Frontal cortex (tissue), 4 donors: Measurements from ENCODE around the gene SLC2A1. TPM values are rescaled to one million over a fixed set of nuclear protein-coding genes. Genes with fewer than 3 reads are reported as not detected.
"Not testable (repeated sequence)": the region's sequence is repeated elsewhere in the genome, so short reads cannot be mapped to it uniquely, and the experiment has no call there.

Experiments used
- DNase-seq, 2 donors: peaks; one replicate each; pipeline ENCODE4 v3.0.0; 2012; ENCODE audit warnings: low spot score in 2 of 2
- FAIRE-seq: peaks from 2 replicates; lab custom pipeline; 2012; peaks lifted over from hg19 to GRCh38; lab: Jason Lieb, UNC
- total RNA-seq: library from RNA; depleted of rRNA; stranded (reverse); fragments of >200 nt; gene quantifications from one replicate; pipeline ENCODE4 v1.2.3, GENCODE V29; 2014
- donor health status: control.
- donor health status: control.
- donor health status: control.

Gene SLC2A1
- total RNA-seq, 1 donor from 2014 or later = 28.1 TPM

DNA sequence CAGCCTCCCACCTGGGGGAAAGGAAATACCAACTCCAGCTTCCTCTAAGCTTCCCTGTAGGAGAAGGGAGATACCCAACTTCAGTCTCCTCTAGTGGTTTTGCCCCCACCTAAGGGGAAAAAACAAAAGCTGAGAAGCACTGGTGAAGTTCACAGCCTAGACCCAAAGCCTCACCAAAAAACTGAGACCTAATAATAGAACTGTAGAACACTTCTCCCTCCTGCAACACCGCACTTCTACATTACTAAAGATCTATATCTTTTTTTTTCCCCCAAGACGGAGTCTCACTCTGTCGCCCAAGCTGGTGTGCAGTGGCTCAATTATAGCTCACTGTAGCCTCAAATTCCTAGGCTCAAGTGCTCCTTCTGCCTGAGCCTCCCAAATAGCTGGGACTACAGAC, 43.2 kb downstream of the SLC2A1 start:
- FAIRE-seq = no peak
- DNase-seq = no peak

DNA sequence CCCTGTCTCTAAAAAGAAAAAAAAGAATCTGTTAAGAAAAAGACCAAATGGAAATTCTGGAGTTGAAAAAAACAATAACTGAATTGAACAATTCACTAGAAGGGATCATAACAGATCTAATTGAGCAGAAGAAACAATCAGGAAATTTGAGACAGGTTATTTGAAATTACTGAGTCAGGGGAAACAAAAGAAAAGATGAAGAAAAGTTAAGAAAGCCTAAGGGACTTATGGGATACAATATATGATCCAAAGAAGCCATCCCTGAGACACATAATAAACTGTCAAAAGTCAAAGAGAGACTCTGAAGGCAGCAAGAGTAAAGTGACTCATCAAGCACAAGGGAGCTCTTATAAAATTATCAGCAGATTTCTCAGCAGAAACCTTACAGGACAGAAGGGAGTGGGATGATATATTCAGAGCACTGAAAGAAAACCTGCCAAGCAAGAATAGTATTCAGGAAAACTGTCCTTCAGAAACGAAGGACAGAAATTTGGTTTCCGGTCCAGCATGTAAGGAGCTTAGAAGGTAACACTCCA, 44.5 kb downstream of the SLC2A1 start:
- no peak for FAIRE-seq

GRCh38 chr1:42913426-42914091, 45.1 kb downstream of the SLC2A1 start:
- DNase-seq (peak; percentile 54 to 58), FAIRE-seq (no peak)

More for the DNA sequence above, 44.5 kb downstream of the SLC2A1 start:
- DNase-seq = no peak

DNA sequence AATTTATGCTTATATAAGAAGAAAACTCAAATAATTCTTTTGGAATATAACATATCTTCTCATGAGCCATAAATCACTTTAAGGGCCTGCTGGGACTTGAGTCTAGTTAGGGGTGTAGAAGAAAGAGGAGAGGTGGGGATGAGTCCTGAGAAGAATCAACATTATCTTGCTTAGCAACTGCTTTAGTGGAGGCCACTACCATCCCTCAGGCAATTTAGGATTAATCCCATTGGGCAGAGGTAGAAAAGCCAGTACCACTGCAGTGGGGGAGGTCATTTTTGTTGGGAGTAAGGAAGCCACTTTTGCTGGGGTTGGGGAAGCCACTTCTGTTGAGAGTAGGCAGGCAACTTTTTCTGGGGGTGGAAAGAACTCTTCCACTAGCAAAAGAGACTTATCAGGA, 47.7 kb downstream of the SLC2A1 start:
- FAIRE-seq = no peak
- no peak for DNase-seq

DNA sequence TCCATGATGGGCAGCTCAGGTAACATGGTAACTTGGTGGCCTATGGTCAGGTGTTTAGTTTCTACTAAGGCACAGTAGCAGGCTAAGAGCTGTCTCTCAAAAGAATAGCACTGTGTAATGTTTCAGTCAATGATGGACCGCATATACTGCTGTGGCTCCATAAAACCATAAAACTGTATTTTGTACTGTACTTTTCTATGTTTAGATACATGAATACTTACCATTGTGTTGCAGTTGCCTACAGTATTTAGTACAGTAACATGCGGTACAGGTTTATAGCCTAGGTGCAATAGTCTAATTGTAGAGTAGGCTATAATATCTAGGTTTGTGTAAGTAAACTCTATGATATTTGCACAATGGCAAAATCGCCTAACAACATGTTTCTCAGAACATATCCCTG, 50.6 kb downstream of the SLC2A1 start:
- DNase-seq (no peak), FAIRE-seq (no peak)

- no peak for FAIRE-seq
- no peak for DNase-seq
Observed at GRCh38 chr1:42904434-42904833, 54.2 kb downstream of the SLC2A1 start.

GRCh38 chr1:42899960-42900359, 58.7 kb downstream of the SLC2A1 start:
- not testable (repeated sequence) for FAIRE-seq, DNase-seq

GRCh38 chr1:42891465-42892138, 67.1 kb downstream of the SLC2A1 start:
- FAIRE-seq (no peak), DNase-seq (no peak)

GRCh38 chr1:42889264-42889663, 69.4 kb downstream of the SLC2A1 start:
- no peak for DNase-seq
- FAIRE-seq = no peak

- FAIRE-seq (no peak), DNase-seq (no peak)
Observed at GRCh38 chr1:42888013-42888633, 70.5 kb downstream of the SLC2A1 start.

GRCh38 chr1:42887366-42887765, 71.3 kb downstream of the SLC2A1 start:
- no peak for FAIRE-seq
- no peak for DNase-seq

DNA sequence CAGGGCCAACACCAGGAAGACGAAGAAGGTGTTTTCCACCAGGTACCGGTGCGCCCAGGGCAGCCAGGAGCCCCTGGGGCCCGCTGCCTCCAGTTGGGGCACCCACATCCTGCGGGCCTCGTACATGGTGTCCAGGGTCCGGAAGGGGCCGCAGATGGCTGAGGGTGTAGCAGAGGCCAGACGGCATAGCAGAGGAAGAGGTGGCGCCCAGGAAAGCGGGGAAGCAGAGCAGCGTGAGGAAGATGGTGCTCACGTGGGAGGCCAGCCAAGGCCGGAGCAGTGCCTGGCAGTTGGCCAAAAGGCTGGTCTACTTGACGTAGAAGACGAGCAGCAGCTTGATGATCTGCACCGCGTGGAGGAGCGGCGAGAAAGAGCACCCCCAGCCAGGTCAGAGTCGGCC, 71.9 kb downstream of the SLC2A1 start:
- DNase-seq (no peak), FAIRE-seq (no peak)

DNA sequence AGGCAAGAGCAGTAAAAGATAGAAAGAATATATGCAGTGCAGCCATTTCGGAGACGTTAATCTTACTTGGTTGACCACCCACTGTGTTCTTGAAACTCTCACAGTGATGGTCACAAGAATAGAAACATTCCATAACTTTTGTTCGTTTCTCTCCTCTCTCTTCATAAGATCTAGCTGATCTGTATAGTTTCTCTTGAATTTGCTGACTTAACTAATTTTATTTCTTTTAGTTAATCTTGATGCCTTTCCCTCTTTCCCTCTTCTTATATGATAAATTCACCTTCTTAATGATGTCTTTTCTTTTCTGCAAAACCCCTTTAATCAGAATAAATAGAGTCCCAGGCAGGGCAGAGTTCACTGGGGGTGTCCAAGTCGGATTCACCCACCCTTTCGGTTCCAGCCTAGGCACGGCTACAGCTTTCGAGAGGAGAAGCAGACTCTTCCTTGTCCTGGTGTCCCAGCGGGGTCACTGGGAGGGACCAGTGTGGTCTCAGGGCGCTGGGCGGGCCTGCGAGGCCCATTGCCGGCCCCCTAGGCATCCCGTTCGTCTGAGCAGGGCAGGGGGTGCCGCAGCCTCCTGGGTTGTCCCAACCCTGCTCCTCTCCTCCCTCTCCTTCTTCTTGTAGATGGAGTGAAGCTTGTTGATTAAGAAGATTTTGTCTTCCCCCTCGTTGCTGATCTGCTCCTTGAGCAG, 72.5 kb downstream of the SLC2A1 start:
- FAIRE-seq (no peak), DNase-seq (no peak)

DNA sequence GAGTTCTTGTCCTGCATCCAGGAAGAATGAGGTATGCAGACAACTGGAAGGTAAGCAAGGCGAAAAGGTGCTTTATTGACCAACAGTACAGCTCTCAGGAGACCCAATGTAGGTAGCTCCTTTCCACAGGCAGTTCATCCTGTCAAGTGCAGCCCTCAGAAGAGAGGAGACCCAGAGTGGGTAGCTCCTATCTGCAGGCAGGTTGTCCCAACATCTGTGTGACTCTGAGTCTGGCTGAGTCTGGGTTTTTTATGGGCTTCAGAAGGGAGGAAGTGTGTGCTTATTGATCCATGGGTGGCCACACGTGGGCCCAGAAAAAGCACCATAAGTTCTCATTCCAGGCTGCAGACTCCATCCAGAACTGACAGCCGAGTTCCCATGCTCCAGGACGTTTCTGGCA, 78.3 kb downstream of the SLC2A1 start:
- no peak for DNase-seq
- no peak for FAIRE-seq

DNA sequence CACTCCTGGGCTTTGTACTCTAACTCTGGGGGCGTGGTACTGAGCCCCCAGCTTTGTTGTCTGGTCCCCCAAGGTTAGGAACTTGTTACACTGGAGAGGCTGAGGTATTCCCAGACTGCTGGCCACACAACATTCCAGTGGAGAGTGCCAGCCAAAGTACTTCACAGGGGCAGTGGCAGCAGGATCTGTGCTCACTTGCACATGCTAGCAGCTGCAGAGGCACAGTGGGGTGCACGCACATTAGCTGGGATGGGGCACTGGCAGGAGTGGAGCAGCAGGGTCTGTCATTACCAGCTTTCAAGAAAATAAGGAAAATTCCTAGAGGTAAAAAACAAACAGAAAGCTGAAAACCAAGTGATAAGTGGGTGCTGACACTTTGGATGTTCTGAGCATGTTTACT, 81.3 kb downstream of the SLC2A1 start:
- FAIRE-seq = no peak
- DNase-seq = no peak

GRCh38 chr1:42876009-42876408, 82.7 kb downstream of the SLC2A1 start:
- no peak for FAIRE-seq

More at GRCh38 chr1:42876009-42876408, 82.7 kb downstream of the SLC2A1 start:
- DNase-seq = no peak
